ENCODE measurements around the gene RLF. TPM values are rescaled to one million over a fixed set of nuclear protein-coding genes. Genes with fewer than 3 reads are reported as not detected.
"Not testable (repeated sequence)": the region's sequence is repeated elsewhere in the genome, so short reads cannot be mapped to it uniquely, and the experiment has no call there.

Gene RLF
- total RNA-seq, 1 experiment from 2014 or later: 15.7 TPM

- CTCF ChIA-PET: no interaction called here
Observed at GRCh38 chr1:40185951-40186864, 25.0 kb downstream of the RLF start.

DNA sequence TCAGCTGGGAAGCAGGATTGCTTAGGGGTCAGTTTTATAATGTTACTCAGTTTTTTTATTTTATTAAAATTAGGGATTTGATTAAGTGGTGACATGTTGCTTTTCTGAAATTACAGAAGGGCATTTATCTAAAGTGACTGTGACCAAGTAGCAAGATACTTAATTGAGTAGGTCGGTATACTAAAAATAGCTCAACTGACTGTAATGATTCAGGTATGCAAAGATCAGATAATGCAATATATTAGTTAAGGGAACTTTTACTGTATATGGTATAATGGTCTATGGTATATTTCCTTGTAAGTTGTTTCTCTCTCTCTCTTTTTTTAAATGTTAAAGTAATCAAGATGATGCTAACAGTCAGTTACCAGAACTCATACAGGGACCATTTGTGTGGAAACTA is 26.2 kb downstream of the RLF start:
- Histone ChIP-seq H3K4me3 (ENCODE audit: low read depth in 2 of 2, low read length in 2 of 2) (no peak overlapping the region), H3K4me1 (ENCODE audit: control insufficient read depth, insufficient read depth, low read length) (0 out of 2 replicates have a peak, but pooled peaks cover 6% of the 10 kb centered on the region), H3K36me3 (ENCODE audit: control insufficient read depth, insufficient read depth, low read length) (peaks cover 10% of the 10 kb centered on the region; the same call in 1 of the 2 replicates), H3K9me3 (ENCODE audit: control insufficient read depth, insufficient read depth, low read depth, low read length) (no peaks in the 10 kb centered on the region), H3K27me3 (ENCODE audit: control insufficient read depth, insufficient read depth, low read length) (no peaks in the 10 kb centered on the region), H3K27ac (ENCODE audit: low read length) (no peak overlapping the region)
- DNase-seq (ENCODE audit: low read depth, low spot score) (no peak), ATAC-seq (no peak)
- intact Hi-C loops (cut with micrococcal nuclease; ENCODE audit: unreplicated experiment) (no loop called here), in situ Hi-C loops (cut with HindIII; ENCODE audit: low pct_unique_long_range_greater_than_20kb, low sequenced_read_pairs) (no loop called here)
- ChIA-PET CTCF (no interaction called here), POLR2A (interaction anchor here (0.6 kb wide), 1 partner anchor 325 kb away, joined by 4 read pairs; no protein-coding TSS in a partner anchor)
- no TSS peak for BruUV-seq (replicated peaks)
- TF ChIP-seq, protein P1, sequence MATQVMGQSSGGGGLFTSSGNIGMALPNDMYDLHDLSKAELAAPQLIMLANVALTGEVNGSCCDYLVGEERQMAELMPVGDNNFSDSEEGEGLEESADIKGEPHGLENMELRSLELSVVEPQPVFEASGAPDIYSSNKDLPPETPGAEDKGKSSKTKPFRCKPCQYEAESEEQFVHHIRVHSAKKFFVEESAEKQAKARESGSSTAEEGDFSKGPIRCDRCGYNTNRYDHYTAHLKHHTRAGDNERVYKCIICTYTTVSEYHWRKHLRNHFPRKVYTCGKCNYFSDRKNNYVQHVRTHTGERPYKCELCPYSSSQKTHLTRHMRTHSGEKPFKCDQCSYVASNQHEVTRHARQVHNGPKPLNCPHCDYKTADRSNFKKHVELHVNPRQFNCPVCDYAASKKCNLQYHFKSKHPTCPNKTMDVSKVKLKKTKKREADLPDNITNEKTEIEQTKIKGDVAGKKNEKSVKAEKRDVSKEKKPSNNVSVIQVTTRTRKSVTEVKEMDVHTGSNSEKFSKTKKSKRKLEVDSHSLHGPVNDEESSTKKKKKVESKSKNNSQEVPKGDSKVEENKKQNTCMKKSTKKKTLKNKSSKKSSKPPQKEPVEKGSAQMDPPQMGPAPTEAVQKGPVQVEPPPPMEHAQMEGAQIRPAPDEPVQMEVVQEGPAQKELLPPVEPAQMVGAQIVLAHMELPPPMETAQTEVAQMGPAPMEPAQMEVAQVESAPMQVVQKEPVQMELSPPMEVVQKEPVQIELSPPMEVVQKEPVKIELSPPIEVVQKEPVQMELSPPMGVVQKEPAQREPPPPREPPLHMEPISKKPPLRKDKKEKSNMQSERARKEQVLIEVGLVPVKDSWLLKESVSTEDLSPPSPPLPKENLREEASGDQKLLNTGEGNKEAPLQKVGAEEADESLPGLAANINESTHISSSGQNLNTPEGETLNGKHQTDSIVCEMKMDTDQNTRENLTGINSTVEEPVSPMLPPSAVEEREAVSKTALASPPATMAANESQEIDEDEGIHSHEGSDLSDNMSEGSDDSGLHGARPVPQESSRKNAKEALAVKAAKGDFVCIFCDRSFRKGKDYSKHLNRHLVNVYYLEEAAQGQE (IDR thresholded peaks at IDR 0.05; ENCODE audit: insufficient read depth in 1 of 2, low read depth in 2 of 2, low read length in 1 of 2): no peak
- TF ChIP-seq CTCF (IDR thresholded peaks at IDR 0.05) (no peak), SIN3A (IDR thresholded peaks at IDR 0.05; ENCODE audit: borderline replicate concordance, insufficient read depth, low read depth, low read length) (no peak), TCF7L2 (IDR thresholded peaks at IDR 0.05; ENCODE audit: low read depth, low read length) (no peak), POLR2AphosphoS5 (IDR thresholded peaks at IDR 0.05; ENCODE audit: low read depth, low read length) (no peak)

More at GRCh38 chr1:40185951-40186864, 25.0 kb downstream of the RLF start:
- in situ Hi-C loops (cut with HindIII; ENCODE audit: low pct_unique_long_range_greater_than_20kb, low sequenced_read_pairs): no loop called here
- POLR2A ChIA-PET: interaction anchor here (0.6 kb wide), 1 partner anchor 49 kb away, joined by 6 read pairs; no protein-coding TSS in a partner anchor
- TF ChIP-seq TCF7L2 (IDR thresholded peaks at IDR 0.05; ENCODE audit: low read depth, low read length): no peak
- TF ChIP-seq, protein P1 (IDR thresholded peaks at IDR 0.05; ENCODE audit: insufficient read depth in 1 of 2, low read depth in 2 of 2, low read length in 1 of 2): no peak
- TF ChIP-seq SIN3A (IDR thresholded peaks at IDR 0.05; ENCODE audit: borderline replicate concordance, insufficient read depth, low read depth, low read length): no peak
- TF ChIP-seq POLR2AphosphoS5 (IDR thresholded peaks at IDR 0.05; ENCODE audit: low read depth, low read length): no peak
- no peak for TF ChIP-seq CTCF (IDR thresholded peaks at IDR 0.05)
- Histone ChIP-seq H3K4me1 (ENCODE audit: control insufficient read depth, insufficient read depth, low read length) (0 out of 2 replicates have a peak, but pooled peaks cover 6% of the 10 kb centered on the region), H3K27me3 (ENCODE audit: control insufficient read depth, insufficient read depth, low read length) (no peaks in the 10 kb centered on the region), H3K27ac (ENCODE audit: low read length) (no peak overlapping the region), H3K36me3 (ENCODE audit: control insufficient read depth, insufficient read depth, low read length) (peaks cover 7% of the 10 kb centered on the region; the same call in 1 of the 2 replicates), H3K4me3 (ENCODE audit: low read depth in 2 of 2, low read length in 2 of 2) (no peak overlapping the region), H3K9me3 (ENCODE audit: control insufficient read depth, insufficient read depth, low read depth, low read length) (no peaks in the 10 kb centered on the region)
- no TSS peak for BruUV-seq (replicated peaks)
- DNase-seq (ENCODE audit: low read depth, low spot score) (no peak), ATAC-seq (no peak)
- intact Hi-C loops (cut with micrococcal nuclease; ENCODE audit: unreplicated experiment): no loop called here

DNA sequence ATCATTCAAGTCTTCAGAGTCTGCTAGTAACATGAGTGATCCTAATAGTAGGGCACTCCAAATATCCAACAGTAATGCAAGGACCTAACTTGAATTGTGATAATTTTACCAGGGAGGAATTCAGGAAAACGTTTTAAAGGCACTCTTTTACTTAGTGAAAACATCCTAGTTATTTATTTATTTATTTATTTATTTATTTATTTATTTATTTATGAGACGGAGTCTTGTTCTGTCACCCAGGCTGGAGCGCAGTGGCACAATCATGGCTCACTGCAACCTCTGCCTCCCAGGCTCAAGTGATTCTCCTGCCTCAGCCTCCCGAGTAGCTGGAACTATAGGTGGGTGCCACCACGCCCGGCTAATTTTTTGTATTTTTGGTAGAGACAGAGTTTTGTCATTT is 33.5 kb downstream of the RLF start:
- DNase-seq (ENCODE audit: low read depth, low spot score); H3K4me1 ChIP-seq (ENCODE audit: control insufficient read depth, insufficient read depth, low read length); H3K27me3 ChIP-seq (ENCODE audit: control insufficient read depth, insufficient read depth, low read length); ATAC-seq; H3K4me3 ChIP-seq (ENCODE audit: low read depth in 2 of 2, low read length in 2 of 2); CTCF ChIA-PET; H3K9me3 ChIP-seq (ENCODE audit: control insufficient read depth, insufficient read depth, low read depth, low read length); POLR2A ChIA-PET; in situ Hi-C loops (cut with HindIII; ENCODE audit: low pct_unique_long_range_greater_than_20kb, low sequenced_read_pairs); H3K27ac ChIP-seq (ENCODE audit: low read length); BruUV-seq (replicated peaks): not testable (repeated sequence)
- H3K36me3 ChIP-seq (ENCODE audit: control insufficient read depth, insufficient read depth, low read length): peaks cover 20% of the 10 kb centered on the region
- intact Hi-C loops (cut with micrococcal nuclease; ENCODE audit: unreplicated experiment): loop anchor here (10.0 kb wide), 1 partner anchor 60 kb away; the partner anchor contains the start of gene ZMPSTE24
